Measurements from ENCODE around the gene ANK2. TPM values are rescaled to one million over a fixed set of nuclear protein-coding genes. Genes with fewer than 3 reads are reported as not detected.

The ANK2 gene
- total and polyA plus RNA-seq, 2 donors, result 5.3 to 14.7 TPM

- DNase-seq (ENCODE audit: low read depth in 6 of 9, low spot score in 9 of 9), result no peak
- Histone ChIP-seq H3K36me3 (ENCODE audit: control insufficient read depth in 2 of 2, insufficient read depth in 2 of 2, low read length in 1 of 2) (no peaks in the 10 kb centered on the region), H3K27me3 (ENCODE audit: control insufficient read depth in 2 of 2, insufficient read depth in 1 of 2, low read length in 1 of 2) (no peaks in the 10 kb centered on the region), H3K9me3 (ENCODE audit: control insufficient read depth in 2 of 2, insufficient read depth in 1 of 2, low read length in 1 of 2) (no peaks in the 10 kb centered on the region), H3K4me1 (ENCODE audit: control insufficient read depth in 2 of 2, insufficient read depth in 2 of 2, low read length in 2 of 2) (peaks cover 0 to 4% of the 10 kb centered on the region in 2 donors), H3K27ac (ENCODE audit: low read depth in 1 of 2, low read length in 1 of 2) (no peak overlapping the region), H3K4me3 (ENCODE audit: low read length in 2 of 2) (no peak overlapping the region)
- 75% methylated on average over 5 of the region's 5 CpGs for WGBS
Measured at GRCh38 chr4:113397114-113397701, 347.8 kb downstream of the ANK2 start.

GRCh38 chr4:113398441-113399143 is 349.1 kb downstream of the ANK2 start:
- Histone ChIP-seq H3K4me1 (ENCODE audit: control insufficient read depth in 2 of 2, insufficient read depth in 2 of 2, low read length in 2 of 2) (peaks cover 0 to 4% of the 10 kb centered on the region in 2 donors), H3K9me3 (ENCODE audit: control insufficient read depth in 2 of 2, insufficient read depth in 1 of 2, low read length in 1 of 2) (no peaks in the 10 kb centered on the region), H3K27ac (ENCODE audit: low read depth in 1 of 2, low read length in 1 of 2) (no peak overlapping the region), H3K27me3 (ENCODE audit: control insufficient read depth in 2 of 2, insufficient read depth in 1 of 2, low read length in 1 of 2) (no peaks in the 10 kb centered on the region), H3K36me3 (ENCODE audit: control insufficient read depth in 2 of 2, insufficient read depth in 2 of 2, low read length in 1 of 2) (no peaks in the 10 kb centered on the region), H3K4me3 (ENCODE audit: low read length in 2 of 2) (no peak overlapping the region)
- WGBS, result 99% methylated on average over 7 of the region's 8 CpGs
- no peak for DNase-seq (ENCODE audit: low read depth in 6 of 9, low spot score in 9 of 9)

GRCh38 chr4:113404167-113404571 is 354.7 kb downstream of the ANK2 start:
- Histone ChIP-seq H3K4me3 (ENCODE audit: low read length in 2 of 2) (no peak overlapping the region), H3K4me1 (ENCODE audit: control insufficient read depth in 2 of 2, insufficient read depth in 2 of 2, low read length in 2 of 2) (no peaks in the 10 kb centered on the region), H3K9me3 (ENCODE audit: control insufficient read depth in 2 of 2, insufficient read depth in 1 of 2, low read length in 1 of 2) (no peaks in the 10 kb centered on the region), H3K27me3 (ENCODE audit: control insufficient read depth in 2 of 2, insufficient read depth in 1 of 2, low read length in 1 of 2) (no peaks in the 10 kb centered on the region), H3K36me3 (ENCODE audit: control insufficient read depth in 2 of 2, insufficient read depth in 2 of 2, low read length in 1 of 2) (no peaks in the 10 kb centered on the region), H3K27ac (ENCODE audit: low read depth in 1 of 2, low read length in 1 of 2) (no peak overlapping the region)
- WGBS, result 96% methylated on average over 4 of the region's 4 CpGs
- DNase-seq (ENCODE audit: low read depth in 6 of 9, low spot score in 9 of 9), result no peak

- DNase-seq (ENCODE audit: low read depth in 6 of 9, low spot score in 9 of 9), result no peak
- 90% methylated on average over 2 of the region's 2 CpGs for WGBS
- H3K4me3 ChIP-seq (ENCODE audit: low read length in 2 of 2), result no peak overlapping the region
- no peak overlapping the region for H3K27ac ChIP-seq (ENCODE audit: low read depth in 1 of 2, low read length in 1 of 2)
- H3K36me3 ChIP-seq (ENCODE audit: control insufficient read depth in 2 of 2, insufficient read depth in 2 of 2, low read length in 1 of 2), result no peaks in the 10 kb centered on the region
- H3K27me3 ChIP-seq (ENCODE audit: control insufficient read depth in 2 of 2, insufficient read depth in 1 of 2, low read length in 1 of 2), result no peaks in the 10 kb centered on the region
- no peaks in the 10 kb centered on the region for H3K4me1 ChIP-seq (ENCODE audit: control insufficient read depth in 2 of 2, insufficient read depth in 2 of 2, low read length in 2 of 2)
- no peaks in the 10 kb centered on the region for H3K9me3 ChIP-seq (ENCODE audit: control insufficient read depth in 2 of 2, insufficient read depth in 1 of 2, low read length in 1 of 2)
Measured at GRCh38 chr4:113404841-113405240, 355.4 kb downstream of the ANK2 start.

GRCh38 chr4:113405874-113406722 is 356.6 kb downstream of the ANK2 start:
- no peak overlapping the region for H3K27ac ChIP-seq (ENCODE audit: low read depth in 1 of 2, low read length in 1 of 2)
- H3K36me3 ChIP-seq (ENCODE audit: control insufficient read depth in 2 of 2, insufficient read depth in 2 of 2, low read length in 1 of 2), result no peaks in the 10 kb centered on the region
- peaks cover 0 to 2% of the 10 kb centered on the region in 2 donors for H3K4me1 ChIP-seq (ENCODE audit: control insufficient read depth in 2 of 2, insufficient read depth in 2 of 2, low read length in 2 of 2)
- no peak for DNase-seq (ENCODE audit: low read depth in 6 of 9, low spot score in 9 of 9)
- H3K4me3 ChIP-seq (ENCODE audit: low read length in 2 of 2), result no peak overlapping the region
- no peaks in the 10 kb centered on the region for H3K27me3 ChIP-seq (ENCODE audit: control insufficient read depth in 2 of 2, insufficient read depth in 1 of 2, low read length in 1 of 2)
- no peaks in the 10 kb centered on the region for H3K9me3 ChIP-seq (ENCODE audit: control insufficient read depth in 2 of 2, insufficient read depth in 1 of 2, low read length in 1 of 2)
- 89% methylated on average over 7 of the region's 7 CpGs for WGBS

- no peak for DNase-seq (ENCODE audit: low read depth in 6 of 9, low spot score in 9 of 9)
- Histone ChIP-seq H3K27ac (ENCODE audit: low read depth in 1 of 2, low read length in 1 of 2) (no peak overlapping the region), H3K36me3 (ENCODE audit: control insufficient read depth in 2 of 2, insufficient read depth in 2 of 2, low read length in 1 of 2) (no peaks in the 10 kb centered on the region), H3K27me3 (ENCODE audit: control insufficient read depth in 2 of 2, insufficient read depth in 1 of 2, low read length in 1 of 2) (no peaks in the 10 kb centered on the region), H3K4me1 (ENCODE audit: control insufficient read depth in 2 of 2, insufficient read depth in 2 of 2, low read length in 2 of 2) (peaks cover 0 to 2% of the 10 kb centered on the region in 2 donors), H3K9me3 (ENCODE audit: control insufficient read depth in 2 of 2, insufficient read depth in 1 of 2, low read length in 1 of 2) (no peaks in the 10 kb centered on the region), H3K4me3 (ENCODE audit: low read length in 2 of 2) (no peak overlapping the region)
- WGBS, result 94% methylated on average over 7 of the region's 7 CpGs
Measured at GRCh38 chr4:113406723-113407016, 357.2 kb downstream of the ANK2 start.

- Histone ChIP-seq H3K27me3 (ENCODE audit: control insufficient read depth in 2 of 2, insufficient read depth in 1 of 2, low read length in 1 of 2) (no peaks in the 10 kb centered on the region), H3K27ac (ENCODE audit: low read depth in 1 of 2, low read length in 1 of 2) (no peak overlapping the region), H3K36me3 (ENCODE audit: control insufficient read depth in 2 of 2, insufficient read depth in 2 of 2, low read length in 1 of 2) (no peaks in the 10 kb centered on the region), H3K9me3 (ENCODE audit: control insufficient read depth in 2 of 2, insufficient read depth in 1 of 2, low read length in 1 of 2) (no peaks in the 10 kb centered on the region), H3K4me1 (ENCODE audit: control insufficient read depth in 2 of 2, insufficient read depth in 2 of 2, low read length in 2 of 2) (peaks cover 0 to 2% of the 10 kb centered on the region in 2 donors), H3K4me3 (ENCODE audit: low read length in 2 of 2) (no peak overlapping the region)
- no peak for DNase-seq (ENCODE audit: low read depth in 6 of 9, low spot score in 9 of 9)
- WGBS, result 87% methylated on average over 2 of the region's 2 CpGs
Measured at GRCh38 chr4:113407409-113407808, 358.0 kb downstream of the ANK2 start.

- H3K27ac ChIP-seq (ENCODE audit: low read depth in 1 of 2, low read length in 1 of 2), result no peak overlapping the region
- H3K4me3 ChIP-seq (ENCODE audit: low read length in 2 of 2), result no peak overlapping the region
- no peak for DNase-seq (ENCODE audit: low read depth in 6 of 9, low spot score in 9 of 9)
- H3K9me3 ChIP-seq (ENCODE audit: control insufficient read depth in 2 of 2, insufficient read depth in 1 of 2, low read length in 1 of 2), result no peaks in the 10 kb centered on the region
- no peaks in the 10 kb centered on the region for H3K27me3 ChIP-seq (ENCODE audit: control insufficient read depth in 2 of 2, insufficient read depth in 1 of 2, low read length in 1 of 2)
- H3K4me1 ChIP-seq (ENCODE audit: control insufficient read depth in 2 of 2, insufficient read depth in 2 of 2, low read length in 2 of 2), result peaks cover 0 to 2% of the 10 kb centered on the region in 2 donors
- 61% methylated on average over 4 of the region's 4 CpGs for WGBS
- H3K36me3 ChIP-seq (ENCODE audit: control insufficient read depth in 2 of 2, insufficient read depth in 2 of 2, low read length in 1 of 2), result no peaks in the 10 kb centered on the region
Measured at GRCh38 chr4:113409181-113409580, 359.7 kb downstream of the ANK2 start.

- no peaks in the 10 kb centered on the region for H3K36me3 ChIP-seq (ENCODE audit: control insufficient read depth in 2 of 2, insufficient read depth in 2 of 2, low read length in 1 of 2)
- no peak overlapping the region for H3K4me3 ChIP-seq (ENCODE audit: low read length in 2 of 2)
- H3K27me3 ChIP-seq (ENCODE audit: control insufficient read depth in 2 of 2, insufficient read depth in 1 of 2, low read length in 1 of 2), result no peaks in the 10 kb centered on the region
- H3K9me3 ChIP-seq (ENCODE audit: control insufficient read depth in 2 of 2, insufficient read depth in 1 of 2, low read length in 1 of 2), result no peaks in the 10 kb centered on the region
- H3K4me1 ChIP-seq (ENCODE audit: control insufficient read depth in 2 of 2, insufficient read depth in 2 of 2, low read length in 2 of 2), result peaks cover 0 to 2% of the 10 kb centered on the region in 2 donors
- no peak for DNase-seq (ENCODE audit: low read depth in 6 of 9, low spot score in 9 of 9)
- no peak overlapping the region for H3K27ac ChIP-seq (ENCODE audit: low read depth in 1 of 2, low read length in 1 of 2)
Measured at GRCh38 chr4:113410686-113411085, 361.2 kb downstream of the ANK2 start.

Data from thymus (tissue), 11 donors.